Ovary (tissue), 3 donors: Measurements from ENCODE around the gene GRB14.

Source experiments
- EP300 ChIP-seq: sonication (generic); formaldehyde crosslinking; IDR thresholded peaks from one replicate; pipeline ENCODE4 v1.6.1; 2017; ENCODE audit warnings: antibody characterized with exemption
- POLR2A ChIP-seq: fragments of 450-650 bp; IDR thresholded peaks from one replicate; pipeline ENCODE4 v1.6.1; 2017; ENCODE audit warnings: antibody characterized with exemption, mild to moderate bottlenecking, moderate library complexity
- TF ChIP-seq, protein P1 (sequence below), 3 donors: fragments of 450-650 bp in 2 of 3; fragments of 200-600 bp in 1 of 3; IDR thresholded peaks; one replicate each; pipeline versions ENCODE4 v1.5.1 to v1.8.0; 2016 to 2022; ENCODE audit warnings: antibody characterized with exemption in 3 of 3, mild to moderate bottlenecking in 1 of 3
- donor health status: DM: no; HTN: no; CAD: no.

DNA sequence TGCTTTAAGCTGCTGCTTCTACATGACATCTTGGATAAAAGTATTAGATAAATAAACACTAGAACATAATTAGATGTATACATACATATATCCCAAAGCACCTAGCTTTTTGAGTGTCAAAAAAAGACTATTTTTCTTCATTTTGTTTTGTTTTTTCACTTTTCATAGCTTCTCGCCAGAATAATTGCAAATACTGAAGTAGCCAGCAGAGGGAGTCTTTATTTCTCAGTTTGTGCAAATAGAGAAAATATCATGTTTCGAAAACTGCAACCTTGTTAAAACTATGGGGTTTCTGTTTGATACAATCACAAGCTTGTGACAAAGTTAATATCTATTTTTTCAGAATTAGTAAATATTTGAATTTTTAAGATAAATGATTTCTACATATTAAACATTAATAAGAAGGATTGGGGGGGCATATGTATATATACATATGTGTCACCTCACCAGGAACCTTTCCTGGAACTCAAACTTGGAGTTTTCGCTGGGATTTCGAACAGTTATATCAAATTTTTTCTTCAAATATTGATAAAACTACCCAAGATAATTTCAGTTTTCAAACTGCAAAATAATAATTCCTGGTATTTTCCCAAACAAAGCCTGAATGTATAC lies 61.0 kb downstream of the GRB14 start:
- TF ChIP-seq, protein P1, sequence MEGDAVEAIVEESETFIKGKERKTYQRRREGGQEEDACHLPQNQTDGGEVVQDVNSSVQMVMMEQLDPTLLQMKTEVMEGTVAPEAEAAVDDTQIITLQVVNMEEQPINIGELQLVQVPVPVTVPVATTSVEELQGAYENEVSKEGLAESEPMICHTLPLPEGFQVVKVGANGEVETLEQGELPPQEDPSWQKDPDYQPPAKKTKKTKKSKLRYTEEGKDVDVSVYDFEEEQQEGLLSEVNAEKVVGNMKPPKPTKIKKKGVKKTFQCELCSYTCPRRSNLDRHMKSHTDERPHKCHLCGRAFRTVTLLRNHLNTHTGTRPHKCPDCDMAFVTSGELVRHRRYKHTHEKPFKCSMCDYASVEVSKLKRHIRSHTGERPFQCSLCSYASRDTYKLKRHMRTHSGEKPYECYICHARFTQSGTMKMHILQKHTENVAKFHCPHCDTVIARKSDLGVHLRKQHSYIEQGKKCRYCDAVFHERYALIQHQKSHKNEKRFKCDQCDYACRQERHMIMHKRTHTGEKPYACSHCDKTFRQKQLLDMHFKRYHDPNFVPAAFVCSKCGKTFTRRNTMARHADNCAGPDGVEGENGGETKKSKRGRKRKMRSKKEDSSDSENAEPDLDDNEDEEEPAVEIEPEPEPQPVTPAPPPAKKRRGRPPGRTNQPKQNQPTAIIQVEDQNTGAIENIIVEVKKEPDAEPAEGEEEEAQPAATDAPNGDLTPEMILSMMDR (IDR thresholded peaks at IDR 0.05), result peak; percentile 52 to 79 (median 70)
- TF ChIP-seq POLR2A (no peak), EP300 (no peak)
